Lung (tissue), 12 donors: ENCODE data around the gene AKR1B15. TPM values are rescaled to one million over a fixed set of nuclear protein-coding genes. Genes with fewer than 3 reads are reported as not detected.

ENCODE experiments used
- ATAC-seq: fragments of 200-7000 bp; cut with Tn5 transposase; one replicate; pipeline ENCODE4 v1.9.1; 2020; ENCODE audit warnings: moderate number of reproducible peaks; ENCODE audit not compliant: insufficient read depth, low FRiP score
- DNase-seq, 3 donors: peaks; one replicate each; pipeline ENCODE4 v3.0.0-alpha.2; 2013 to 2017
- H3K27ac ChIP-seq, 2 donors: one replicate each; pipeline ENCODE4 v1.5.1; 2013; ENCODE audit warnings: mild to moderate bottlenecking in 2 of 2, moderate library complexity in 2 of 2, control low read depth in 1 of 2, inconsistent platforms in 1 of 2, low read depth in 1 of 2, low read length in 1 of 2
- H3K27me3 ChIP-seq, 3 donors: one replicate each; pipeline ENCODE4 v1.5.1; 2013; ENCODE audit warnings: low read length in 2 of 3; ENCODE audit not compliant: control insufficient read depth in 3 of 3, insufficient read depth in 3 of 3
- H3K36me3 ChIP-seq, 4 donors: one replicate each; pipeline ENCODE4 v1.5.1; 2013; ENCODE audit warnings: low read length in 4 of 4, mild to moderate bottlenecking in 1 of 4, moderate library complexity in 1 of 4; ENCODE audit not compliant: control insufficient read depth in 4 of 4, insufficient read depth in 4 of 4
- H3K4me1 ChIP-seq, 5 donors: one replicate each; pipeline ENCODE4 v1.5.1; 2013; ENCODE audit warnings: low read length in 5 of 5, mild to moderate bottlenecking in 2 of 5, moderate library complexity in 1 of 5; ENCODE audit not compliant: control insufficient read depth in 5 of 5, insufficient read depth in 5 of 5
- H3K4me3 ChIP-seq: one replicate; pipeline ENCODE4 v1.5.1; 2013; ENCODE audit warnings: mild to moderate bottlenecking, control low read depth, moderate library complexity
- H3K9ac ChIP-seq, 2 donors: one replicate each; pipeline ENCODE4 v1.5.1; 2013; ENCODE audit warnings: low read length in 2 of 2, control low read depth in 1 of 2; ENCODE audit not compliant: insufficient read depth in 1 of 2
- H3K9me3 ChIP-seq, 4 donors: one replicate each; pipeline ENCODE4 v1.5.1; 2013; ENCODE audit warnings: low read length in 3 of 4, mild to moderate bottlenecking in 1 of 4, moderate library complexity in 1 of 4; ENCODE audit not compliant: control insufficient read depth in 4 of 4, insufficient read depth in 3 of 4
- CTCF ChIP-seq: IDR thresholded peaks from 2 replicates; pipeline ENCODE4 v1.5.1; 2012; ENCODE audit warnings: mild to moderate bottlenecking; ENCODE audit errors: control extremely low read depth, extremely low read depth
- WGBS, 2 donors: extraction: QIAGEN DNeasy Blood & Tissue Kit; methylation state at CpG; one replicate each; pipeline ENCODE4 v1.1.7; 2013; 5-methylcytosine and 5-hydroxymethylcytosine counted together
- polyA plus RNA-seq, 2 donors: library from polyadenylated mRNA; stranded (reverse); fragments of 200-250 nt; gene quantifications; one replicate each; pipeline ENCODE4 v1.2.1, GENCODE V29; 2013
- total RNA-seq, 2 donors: library from RNA; depleted of rRNA in 1 of 2; stranded (reverse); fragments of >200 nt in 1 of 2; gene quantifications; one replicate each; pipeline ENCODE4 v1.2.1, GENCODE V29; 2014 to 2021
- donor health status: control.
- donor health status: control.
- donor health status: Bipolar disorder and iron deficiency.
- donor health status: healthy.
- donor health status: DM: yes; HTN: yes; CAD: no.

AKR1B15 gene
- total and polyA plus RNA-seq, 4 donors = not detected

- WGBS, 2 donors = 58 to 67% methylated on average over 3 of the region's 3 CpGs
- no peak overlapping the region for H3K27ac ChIP-seq
- DNase-seq = peak in 1 of 3 donors; percentile 45
Measured at GRCh38 chr7:134502463-134503371, 46.2 kb upstream of the AKR1B15 start.

GRCh38 chr7:134504660-134505164 is 44.2 kb upstream of the AKR1B15 start:
- ATAC-seq (no peak), DNase-seq (no peak)
- no peak overlapping the region for H3K27ac ChIP-seq
- H3K9me3 ChIP-seq = no peaks in the 10 kb centered on the region
- WGBS, 2 donors = 75 to 85% methylated on average over 3 of the region's 3 CpGs
- no peak overlapping the region for H3K9ac ChIP-seq
- H3K4me1 ChIP-seq = no peaks in the 10 kb centered on the region
- no peak overlapping the region for H3K4me3 ChIP-seq
- TF ChIP-seq CTCF = no peak
- H3K36me3 ChIP-seq = no peaks in the 10 kb centered on the region
- H3K27me3 ChIP-seq = peaks cover 0 to 2% (median 0%) of the 10 kb centered on the region in 3 donors

More at GRCh38 chr7:134502463-134503371, 46.2 kb upstream of the AKR1B15 start:
- Histone ChIP-seq H3K4me1 (no peaks in the 10 kb centered on the region), H3K27me3 (peaks cover 0 to 2% (median 0%) of the 10 kb centered on the region in 3 donors), H3K4me3 (no peak overlapping the region), H3K36me3 (no peaks in the 10 kb centered on the region), H3K9me3 (no peaks in the 10 kb centered on the region), H3K9ac (no peak overlapping the region)
- no peak for ATAC-seq
- TF ChIP-seq CTCF = no peak

DNA sequence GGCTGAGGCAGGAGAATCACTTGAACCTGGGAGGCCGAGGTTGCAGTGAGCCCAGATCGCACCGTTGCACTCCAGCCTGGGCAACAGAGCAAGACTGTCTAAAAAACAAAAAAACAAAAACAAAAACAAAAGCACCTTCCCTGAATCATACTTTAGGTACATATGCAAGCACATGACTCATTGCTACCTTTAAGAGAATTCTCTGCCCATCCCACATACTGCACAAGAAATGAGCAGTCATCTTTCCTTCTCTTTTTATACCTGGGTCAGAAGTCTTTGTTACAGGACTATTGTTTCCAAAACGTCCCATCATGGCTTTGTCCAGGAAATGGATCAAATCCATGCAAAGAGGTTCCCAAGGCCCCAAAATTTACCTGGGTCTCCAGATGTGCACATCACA is 43.1 kb upstream of the AKR1B15 start:
- Histone ChIP-seq H3K4me1 (no peaks in the 10 kb centered on the region), H3K27ac (no peak overlapping the region), H3K27me3 (peaks cover 0 to 2% (median 0%) of the 10 kb centered on the region in 3 donors), H3K9ac (no peak overlapping the region), H3K9me3 (no peaks in the 10 kb centered on the region), H3K4me3 (no peak overlapping the region), H3K36me3 (no peaks in the 10 kb centered on the region)
- ATAC-seq (no peak), DNase-seq (no peak)
- TF ChIP-seq CTCF = no peak
- WGBS, 2 donors = 81 to 85% methylated on average over 4 of the region's 4 CpGs
